Non-pigmented ciliary epithelial cell (primary cell): ENCODE measurements around the gene MT1E.
"Not testable (repeated sequence)": the region's sequence is repeated elsewhere in the genome, so short reads cannot be mapped to it uniquely, and the experiment has no call there.

Source experiments
- DNase-seq: peaks from one replicate; pipeline ENCODE4 v3.0.0-alpha.2; 2010; ENCODE audit warnings: low read depth

The MT1E gene

GRCh38 chr16:56672761-56673536, 47.4 kb downstream of the MT1E start:
- DNase-seq: no peak

- no peak for DNase-seq
Observed at GRCh38 chr16:56673921-56674320, 48.3 kb downstream of the MT1E start.

- DNase-seq: not testable (repeated sequence)
Observed at GRCh38 chr16:56674570-56674969, 49.0 kb downstream of the MT1E start.

GRCh38 chr16:56675685-56676210, 50.2 kb downstream of the MT1E start:
- no peak for DNase-seq
